Gastroesophageal sphincter (tissue), 3 donors: ENCODE data around the gene GARIN3.

Experiments
- CTCF ChIP-seq, 4 experiments: fragments of 200-600 bp in 2 of 4; fragments of 450-650 bp in 2 of 4; sonication (generic) in 1 of 4; IDR thresholded peaks; one replicate each; pipeline ENCODE4 v1.5.1; 2017 to 2019; ENCODE audit warnings: antibody characterized with exemption in 4 of 4, mild to moderate bottlenecking in 2 of 4, moderate library complexity in 2 of 4
- EP300 ChIP-seq: sonication (generic); formaldehyde crosslinking; IDR thresholded peaks from one replicate; pipeline ENCODE4 v1.6.1; 2017; ENCODE audit warnings: antibody characterized with exemption, mild to moderate bottlenecking
- POLR2A ChIP-seq, 2 donors: fragments of 450-650 bp; IDR thresholded peaks; one replicate each; pipeline ENCODE4 v1.6.1; 2017; ENCODE audit warnings: antibody characterized with exemption in 2 of 2, mild to moderate bottlenecking in 2 of 2, moderate library complexity in 1 of 2
- POLR2AphosphoS5 ChIP-seq: sonication (generic); formaldehyde crosslinking; IDR thresholded peaks from one replicate; pipeline ENCODE4 v1.6.1; 2017; ENCODE audit warnings: antibody characterized with exemption

- TF ChIP-seq POLR2AphosphoS5, result no peak
- TF ChIP-seq POLR2A (IDR thresholded peaks at IDR 0.05), result no peak
- TF ChIP-seq EP300, result no peak
- TF ChIP-seq CTCF (IDR thresholded peaks at IDR 0.05), result no peak
These were observed 2.2 kb upstream of the GARIN3 start for GRCh38 chr5:157168286-157168685.
